Measurements from ENCODE around the gene AFF3. TPM values are rescaled to one million over a fixed set of nuclear protein-coding genes. Genes with fewer than 3 reads are reported as not detected.

AFF3 gene
- total RNA-seq, 1 donor from 2014 or later: 20.9 TPM

DNA sequence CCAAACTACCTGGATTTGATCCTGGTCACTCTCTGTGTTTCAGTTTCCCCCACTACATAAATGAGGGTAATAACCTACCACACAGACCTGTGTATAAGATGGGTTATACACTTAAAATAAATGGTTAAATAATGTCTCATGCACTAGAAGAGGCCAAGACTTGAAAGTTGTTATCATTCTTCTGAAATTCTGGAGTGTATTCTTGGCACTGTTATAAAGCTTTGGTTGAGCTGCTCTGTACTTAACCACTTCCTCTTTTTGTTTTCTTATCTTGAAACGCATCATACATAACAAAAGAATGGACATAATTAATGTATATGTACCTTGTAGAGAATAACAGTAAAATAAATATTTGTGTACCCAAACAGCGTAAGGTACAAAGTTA lies 281.0 kb downstream of the AFF3 start:
- Mint-ChIP-seq H3K4me3 (no peak overlapping the region), H3K36me3 (ENCODE audit: low read depth) (no peaks in the 10 kb centered on the region), H3K9me3 (no peaks in the 10 kb centered on the region), H3K4me1 (peaks cover 7% of the 10 kb centered on the region), H3K27me3 (ENCODE audit: low read depth) (no peaks in the 10 kb centered on the region), H3K27ac (ENCODE audit: unreplicated experiment) (no peak overlapping the region)
- DNase-seq (ENCODE audit: low read depth, low spot score): no peak
- TF ChIP-seq, protein P1, sequence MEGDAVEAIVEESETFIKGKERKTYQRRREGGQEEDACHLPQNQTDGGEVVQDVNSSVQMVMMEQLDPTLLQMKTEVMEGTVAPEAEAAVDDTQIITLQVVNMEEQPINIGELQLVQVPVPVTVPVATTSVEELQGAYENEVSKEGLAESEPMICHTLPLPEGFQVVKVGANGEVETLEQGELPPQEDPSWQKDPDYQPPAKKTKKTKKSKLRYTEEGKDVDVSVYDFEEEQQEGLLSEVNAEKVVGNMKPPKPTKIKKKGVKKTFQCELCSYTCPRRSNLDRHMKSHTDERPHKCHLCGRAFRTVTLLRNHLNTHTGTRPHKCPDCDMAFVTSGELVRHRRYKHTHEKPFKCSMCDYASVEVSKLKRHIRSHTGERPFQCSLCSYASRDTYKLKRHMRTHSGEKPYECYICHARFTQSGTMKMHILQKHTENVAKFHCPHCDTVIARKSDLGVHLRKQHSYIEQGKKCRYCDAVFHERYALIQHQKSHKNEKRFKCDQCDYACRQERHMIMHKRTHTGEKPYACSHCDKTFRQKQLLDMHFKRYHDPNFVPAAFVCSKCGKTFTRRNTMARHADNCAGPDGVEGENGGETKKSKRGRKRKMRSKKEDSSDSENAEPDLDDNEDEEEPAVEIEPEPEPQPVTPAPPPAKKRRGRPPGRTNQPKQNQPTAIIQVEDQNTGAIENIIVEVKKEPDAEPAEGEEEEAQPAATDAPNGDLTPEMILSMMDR (conservative IDR thresholded peaks at IDR 0.05): no peak

GRCh38 chr2:99860720-99861375 lies 281.5 kb downstream of the AFF3 start:
- peaks cover 2% of the 10 kb centered on the region for H3K9me3 Mint-ChIP-seq
- no peak overlapping the region for H3K27ac Mint-ChIP-seq (ENCODE audit: unreplicated experiment)
- H3K4me3 Mint-ChIP-seq: no peak overlapping the region
- H3K27me3 Mint-ChIP-seq (ENCODE audit: low read depth): no peaks in the 10 kb centered on the region
- DNase-seq (ENCODE audit: low read depth, low spot score): no peak
- peaks cover 7% of the 10 kb centered on the region for H3K4me1 Mint-ChIP-seq
- TF ChIP-seq, protein P1 (conservative IDR thresholded peaks at IDR 0.05): no peak
- H3K36me3 Mint-ChIP-seq (ENCODE audit: low read depth): no peaks in the 10 kb centered on the region

DNA sequence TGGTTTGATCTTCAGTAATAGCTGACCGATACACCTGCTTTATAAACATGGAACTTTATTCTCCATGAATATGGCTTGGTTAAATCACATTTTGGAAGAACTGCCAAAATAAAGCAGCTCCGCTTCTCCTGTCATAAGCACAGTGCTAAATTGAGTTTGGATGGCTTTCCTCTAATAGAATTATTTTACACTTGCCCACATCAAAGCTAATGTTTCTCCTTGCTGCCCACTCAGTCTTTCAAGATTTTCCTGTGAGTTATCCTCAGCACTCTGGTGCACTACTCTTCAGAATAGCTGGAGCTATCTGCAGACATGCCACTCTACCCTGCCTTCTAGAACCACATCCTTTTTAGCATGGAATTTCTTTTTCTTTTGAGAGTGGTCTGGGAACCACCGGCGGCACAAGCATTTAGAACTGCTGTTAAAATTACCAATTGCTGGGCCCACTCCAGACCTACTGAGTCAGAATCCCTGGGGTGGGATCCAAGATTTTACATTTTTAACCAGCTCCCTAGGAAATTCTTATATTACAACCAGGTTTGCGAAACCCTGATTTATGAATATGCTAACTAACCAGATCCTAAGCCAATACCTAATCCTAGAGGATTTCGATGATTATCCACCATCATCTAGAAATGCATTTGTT lies 283.3 kb downstream of the AFF3 start:
- H3K27ac Mint-ChIP-seq (ENCODE audit: unreplicated experiment): no peak overlapping the region
- no peaks in the 10 kb centered on the region for H3K27me3 Mint-ChIP-seq (ENCODE audit: low read depth)
- no peak for DNase-seq (ENCODE audit: low read depth, low spot score)
- no peaks in the 10 kb centered on the region for H3K36me3 Mint-ChIP-seq (ENCODE audit: low read depth)
- H3K9me3 Mint-ChIP-seq: peaks cover 2% of the 10 kb centered on the region
- TF ChIP-seq, protein P1 (conservative IDR thresholded peaks at IDR 0.05): no peak
- no peaks in the 10 kb centered on the region for H3K4me1 Mint-ChIP-seq
- no peak overlapping the region for H3K4me3 Mint-ChIP-seq

DNA sequence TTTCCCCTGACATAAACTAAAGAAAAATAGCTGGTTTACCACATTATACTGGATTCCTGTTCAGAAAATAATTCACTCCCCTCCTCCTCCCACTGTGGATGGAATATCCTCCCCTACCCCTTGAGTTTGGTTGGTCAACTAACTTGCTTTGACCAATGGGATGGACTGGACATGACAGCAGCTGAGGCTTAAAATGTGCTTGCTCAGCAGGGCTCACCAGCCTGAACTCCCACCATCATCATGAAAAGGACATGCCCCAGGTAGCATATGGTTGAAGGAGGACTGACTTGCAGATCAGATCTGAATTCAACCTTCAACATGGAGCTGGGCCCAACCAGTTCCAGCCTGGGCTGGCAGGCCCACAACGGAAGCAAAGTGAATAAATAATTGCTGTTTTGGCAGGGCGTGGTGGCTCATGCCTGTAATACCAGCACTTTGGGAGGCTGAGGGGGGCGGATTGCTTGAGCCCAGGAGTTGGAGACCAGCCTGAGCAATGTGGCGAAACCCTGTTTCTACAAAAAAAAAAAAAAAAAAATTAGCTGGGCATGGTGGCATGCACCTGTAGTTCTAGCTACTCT lies 284.4 kb downstream of the AFF3 start:
- TF ChIP-seq, protein P1 (conservative IDR thresholded peaks at IDR 0.05): no peak
- peaks cover 2% of the 10 kb centered on the region for H3K9me3 Mint-ChIP-seq
- H3K4me1 Mint-ChIP-seq: no peaks in the 10 kb centered on the region
- H3K36me3 Mint-ChIP-seq (ENCODE audit: low read depth): no peaks in the 10 kb centered on the region
- H3K4me3 Mint-ChIP-seq: no peak overlapping the region
- H3K27ac Mint-ChIP-seq (ENCODE audit: unreplicated experiment): no peak overlapping the region
- DNase-seq (ENCODE audit: low read depth, low spot score): no peak
- no peaks in the 10 kb centered on the region for H3K27me3 Mint-ChIP-seq (ENCODE audit: low read depth)

DNA sequence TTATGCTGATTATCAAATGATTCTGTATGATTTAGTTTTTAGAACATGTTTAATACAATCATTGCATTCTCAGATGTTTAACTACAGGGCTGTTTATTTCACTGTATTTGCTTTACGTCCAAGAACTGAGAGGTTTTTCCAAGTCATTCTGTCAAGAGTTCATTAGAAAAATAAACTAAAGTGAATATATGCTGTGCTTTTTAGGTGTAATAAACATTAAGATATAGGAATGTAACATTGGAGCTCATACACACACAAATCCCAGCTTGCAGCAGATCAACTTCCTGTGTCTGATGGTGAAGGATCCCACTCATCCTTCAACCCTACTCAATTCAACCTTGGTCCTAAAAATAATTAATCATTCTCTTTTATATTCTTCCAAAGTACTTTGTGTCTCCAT lies 285.0 kb downstream of the AFF3 start:
- Mint-ChIP-seq H3K27me3 (ENCODE audit: low read depth) (no peaks in the 10 kb centered on the region), H3K27ac (ENCODE audit: unreplicated experiment) (no peak overlapping the region), H3K9me3 (peaks cover 2% of the 10 kb centered on the region), H3K36me3 (ENCODE audit: low read depth) (no peaks in the 10 kb centered on the region), H3K4me3 (no peak overlapping the region), H3K4me1 (peaks cover 2% of the 10 kb centered on the region)
- DNase-seq (ENCODE audit: low read depth, low spot score): no peak
- TF ChIP-seq, protein P1 (conservative IDR thresholded peaks at IDR 0.05): no peak
